GM11168 (cell line): ENCODE measurements around the gene PIR.

ENCODE experiments used
- in situ Hi-C: fragments of 300-500 bp; cut with MboI; formaldehyde crosslinking; loops from one replicate; pipeline ENCODE4 v1.12.0; 2022; ENCODE audit warnings: low sequenced_read_pairs; ENCODE audit not compliant: unreplicated experiment

Gene PIR

DNA sequence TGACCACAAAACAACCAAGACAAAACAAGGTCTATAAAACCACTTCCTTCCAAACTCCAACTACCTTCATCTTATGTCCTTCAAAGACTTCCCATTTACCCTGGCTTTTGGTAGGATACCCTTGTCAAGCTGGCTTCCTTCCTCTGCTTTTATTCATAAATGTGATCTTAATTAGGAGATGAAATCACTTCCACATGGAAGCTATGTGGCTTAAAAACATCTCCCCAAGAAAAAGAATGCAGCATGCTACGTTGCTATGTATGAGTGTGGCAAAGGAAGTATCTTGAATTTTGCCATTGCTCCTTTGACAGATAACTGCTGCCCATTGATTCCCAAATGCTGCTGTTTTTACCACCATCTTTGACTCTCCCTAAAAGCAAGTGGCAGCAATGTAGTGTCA lies 62.5 kb downstream of the PIR start:
- in situ Hi-C loops = no loop called here

DNA sequence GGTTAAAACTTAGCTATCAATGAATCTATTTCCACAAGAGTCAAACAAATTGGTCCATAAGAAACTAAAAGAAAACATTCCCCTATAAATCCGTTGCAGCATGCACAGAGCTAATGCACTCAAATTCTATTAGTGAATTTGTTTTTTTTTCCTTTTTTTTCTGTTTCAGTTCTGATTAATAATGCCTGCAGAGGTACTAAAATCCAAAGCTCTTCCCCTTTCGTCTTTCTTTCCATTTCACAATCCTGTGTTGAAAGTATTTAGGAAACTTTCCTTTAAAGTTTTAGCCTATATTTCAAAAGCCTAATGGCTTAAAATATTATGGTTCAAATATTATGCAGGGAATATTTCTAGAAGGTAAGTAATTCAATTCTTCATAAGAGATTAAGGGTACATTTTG lies 63.1 kb downstream of the PIR start:
- in situ Hi-C loops = no loop called here

DNA sequence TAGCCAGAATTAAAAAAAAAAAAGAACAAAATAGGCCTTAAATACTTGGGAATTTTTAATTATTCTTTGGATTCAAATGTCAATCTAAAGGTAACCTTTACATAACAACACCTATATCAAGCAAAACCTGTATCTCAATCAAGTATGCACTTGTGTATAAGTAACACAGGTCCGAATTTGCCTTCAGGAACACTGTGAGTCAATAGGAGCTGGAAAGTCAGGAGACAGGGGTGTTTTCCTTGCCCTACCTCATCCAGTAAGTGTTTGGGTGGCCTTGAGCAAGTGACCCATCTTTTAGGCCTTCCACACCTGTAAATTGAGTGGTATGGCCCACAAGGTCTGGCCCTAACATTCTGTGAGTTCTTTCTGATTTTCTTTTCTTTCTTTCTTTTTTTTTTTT lies 68.1 kb downstream of the PIR start:
- in situ Hi-C loops = no loop called here

DNA sequence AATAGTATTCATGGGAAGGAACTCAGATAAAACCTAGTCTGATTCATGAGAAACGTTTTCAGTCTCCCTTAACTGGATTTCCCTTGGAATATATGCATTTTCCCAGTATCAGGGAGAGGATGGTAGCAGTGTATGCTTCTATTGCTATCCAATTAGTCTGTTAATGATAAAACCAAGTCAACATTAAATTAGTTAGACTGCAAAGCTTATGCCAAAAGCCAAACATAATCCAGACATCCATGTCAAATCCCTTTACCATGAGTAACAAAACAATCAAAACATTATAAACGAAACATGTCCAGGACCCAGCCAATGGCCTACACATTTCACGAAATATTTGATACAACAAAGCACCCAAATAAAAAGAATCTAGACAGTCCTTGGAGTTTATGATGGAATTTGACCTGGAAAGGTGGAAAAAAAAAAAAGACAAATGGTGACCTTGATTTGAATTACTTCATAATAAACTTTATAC lies 74.4 kb downstream of the PIR start:
- in situ Hi-C loops = no loop called here

GRCh38 chrX:15418041-15418706 lies 75.0 kb downstream of the PIR start:
- in situ Hi-C loops = no loop called here

- in situ Hi-C loops = no loop called here
These were observed 76.8 kb downstream of the PIR start for GRCh38 chrX:15416133-15416993.

DNA sequence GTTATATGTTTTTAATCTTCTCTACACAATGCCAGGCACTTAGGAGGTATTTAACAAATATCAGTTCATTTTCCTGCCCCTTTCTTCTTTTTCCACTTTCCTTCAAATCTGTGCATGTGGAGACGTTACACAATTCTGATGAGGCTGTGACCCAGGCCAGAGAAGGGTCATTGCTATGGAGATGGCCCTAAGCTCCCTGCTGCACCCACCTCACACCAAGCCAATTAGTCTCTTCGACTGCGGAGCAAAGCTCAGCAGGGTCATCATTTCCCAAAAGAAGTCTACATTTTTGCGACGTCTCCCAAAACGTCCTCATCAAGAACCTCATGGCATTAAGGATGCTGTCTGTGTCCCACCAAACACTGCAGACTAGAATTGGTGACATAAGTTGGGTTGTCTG lies 80.0 kb downstream of the PIR start:
- in situ Hi-C loops = no loop called here

- in situ Hi-C loops = no loop called here
These were observed 82.2 kb downstream of the PIR start for GRCh38 chrX:15410947-15411346.

DNA sequence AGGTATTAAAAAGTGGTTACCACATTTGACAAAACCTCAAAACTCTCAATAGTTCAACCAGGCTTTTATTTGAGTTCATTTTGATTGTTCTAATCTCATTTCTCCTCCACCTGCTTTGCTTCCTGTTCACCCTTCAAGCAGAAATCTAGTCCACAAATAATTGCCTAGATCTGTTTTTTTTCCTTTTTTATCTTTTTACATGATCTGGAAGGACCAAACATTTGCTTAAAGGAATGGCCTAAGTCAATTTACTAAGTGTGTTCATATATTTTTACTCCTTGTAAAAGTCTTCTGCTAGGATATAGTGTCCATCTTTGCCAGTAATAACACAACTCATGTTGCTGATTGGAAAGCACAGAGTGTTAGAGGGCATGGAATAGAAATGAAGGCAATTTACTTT lies 82.7 kb downstream of the PIR start:
- in situ Hi-C loops = no loop called here

- in situ Hi-C loops = no loop called here
These were observed 87.3 kb downstream of the PIR start for GRCh38 chrX:15405846-15406245.

GRCh38 chrX:15404401-15405096 lies 88.6 kb downstream of the PIR start:
- in situ Hi-C loops = no loop called here

GRCh38 chrX:15401378-15401777 lies 91.8 kb downstream of the PIR start:
- in situ Hi-C loops = no loop called here

DNA sequence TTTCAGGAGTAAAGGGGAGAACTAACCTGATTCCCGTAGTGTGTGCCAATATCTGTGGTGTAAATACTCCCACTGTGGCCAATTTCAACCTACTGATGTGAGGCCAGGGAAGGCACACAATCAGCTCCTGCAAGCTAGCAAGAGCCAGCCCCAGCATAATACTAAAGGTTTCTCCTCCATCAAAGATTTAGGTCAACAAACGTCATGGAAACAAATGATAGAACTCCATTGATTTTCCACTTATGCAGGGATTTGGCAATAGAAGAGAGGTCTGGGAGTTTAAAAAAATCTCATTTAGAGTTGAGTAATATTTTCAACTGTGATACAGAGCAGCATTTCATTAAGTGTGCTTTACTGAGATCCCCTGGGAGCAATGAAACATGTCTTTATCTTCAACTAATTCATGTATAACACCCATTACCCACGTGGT lies 93.2 kb downstream of the PIR start:
- in situ Hi-C loops = no loop called here

DNA sequence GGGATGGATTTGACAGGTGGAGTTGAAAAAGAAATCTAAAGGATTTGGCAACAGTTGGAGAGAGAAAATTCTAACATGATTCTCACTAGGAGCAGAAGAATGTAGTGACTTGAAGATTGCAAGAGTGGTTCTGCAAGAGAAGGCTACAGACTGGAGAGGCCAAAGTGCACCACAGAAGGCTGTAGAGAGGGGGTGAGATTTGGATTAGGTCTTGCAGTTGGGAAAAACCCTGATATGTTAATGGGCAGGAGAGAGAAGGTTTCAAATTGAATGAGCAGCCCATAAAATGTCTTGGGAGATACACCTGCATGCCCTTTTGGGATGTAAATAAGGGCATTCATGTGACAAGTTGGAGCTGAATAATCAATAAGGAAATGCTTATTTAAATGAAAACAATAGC lies 94.3 kb downstream of the PIR start:
- in situ Hi-C loops = no loop called here

DNA sequence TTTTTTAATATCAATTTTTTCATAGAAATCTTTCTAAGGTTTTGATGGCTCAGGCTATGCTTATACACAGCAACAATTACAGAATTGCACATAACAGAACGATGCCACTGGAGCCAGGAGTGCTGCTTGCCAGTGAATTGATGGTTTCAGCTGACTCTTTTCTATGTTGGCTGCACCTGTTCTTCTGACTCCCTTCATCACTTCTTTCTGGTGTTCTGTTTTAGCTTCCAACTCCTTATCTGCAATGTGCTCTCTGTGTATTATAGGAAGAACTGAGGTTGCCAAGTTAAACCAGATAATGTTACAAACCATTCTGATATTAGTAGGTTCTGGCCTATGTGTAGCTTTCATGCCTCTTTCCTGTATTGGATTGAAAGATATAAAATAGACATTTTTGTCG lies 97.3 kb downstream of the PIR start:
- in situ Hi-C loops = no loop called here

- in situ Hi-C loops = no loop called here
These were observed 101.3 kb downstream of the PIR start for GRCh38 chrX:15391850-15392249.

DNA sequence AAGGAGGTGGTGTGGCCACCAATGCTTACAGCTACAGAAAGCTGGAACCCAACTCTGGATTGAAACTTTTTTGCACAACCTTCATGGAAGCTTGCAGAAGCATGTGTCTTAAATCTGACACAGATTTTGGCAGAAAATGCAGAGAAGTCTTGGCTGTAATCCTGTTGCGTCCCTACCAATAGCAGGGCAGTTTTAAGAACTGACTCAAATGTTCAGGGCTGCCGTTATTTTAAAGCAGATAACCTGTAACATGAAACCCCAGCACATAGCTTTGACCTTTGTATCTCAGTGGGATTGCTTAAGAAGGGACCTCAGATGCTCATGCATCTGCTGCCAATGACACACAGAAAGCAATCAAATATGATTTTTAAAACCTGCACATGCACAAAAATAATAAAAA lies 108.8 kb downstream of the PIR start, which contains the start of gene VEGFD:
Gene VEGFD (minus strand): TSS at position 110 of the 400 bp plus-strand sequence. CDS start 467 bp downstream, outside the sequence.
- in situ Hi-C loops = no loop called here

DNA sequence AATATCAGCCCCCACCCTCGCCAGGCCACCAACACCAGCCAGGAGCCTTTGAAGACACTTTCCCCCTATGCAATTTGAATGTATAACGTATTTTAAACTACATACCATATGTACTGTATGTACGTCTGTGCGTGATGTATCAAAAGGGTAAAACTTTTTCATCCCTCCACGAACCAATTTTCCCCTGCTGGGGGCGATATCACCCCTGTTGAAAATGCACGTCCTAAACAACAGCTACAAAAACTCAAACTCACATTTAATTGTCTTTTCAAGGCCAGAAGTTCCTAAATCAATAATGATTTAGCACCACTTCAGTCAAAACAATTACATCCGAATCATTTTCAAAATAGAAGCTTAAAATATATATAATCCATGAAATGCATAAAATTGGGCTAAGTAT lies 110.3 kb downstream of the PIR start:
- in situ Hi-C loops = no loop called here

DNA sequence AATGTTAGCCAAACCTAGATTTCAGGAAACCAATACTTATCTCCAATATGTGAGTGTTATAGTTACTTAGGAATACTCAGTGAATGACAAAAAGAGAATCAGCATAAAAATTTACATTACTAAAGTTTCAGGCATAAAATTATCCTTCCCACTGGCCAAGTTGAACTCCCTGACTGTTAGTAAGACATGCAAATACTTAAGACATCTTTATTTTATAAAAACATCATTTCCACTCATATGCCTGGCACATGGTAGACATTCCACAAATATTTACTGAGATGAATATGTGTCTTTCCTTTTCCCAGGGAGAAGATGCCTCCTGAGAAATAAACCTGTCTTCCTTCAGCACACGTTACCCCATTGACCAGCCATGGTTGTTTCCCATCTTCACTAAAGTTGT lies 116.2 kb downstream of the PIR start:
- in situ Hi-C loops = no loop called here

- in situ Hi-C loops = no loop called here
These were observed 119.2 kb downstream of the PIR start for GRCh38 chrX:15373976-15374375.
